Heart right ventricle (tissue), 16 donors: ENCODE results near the gene NCKAP5. TPM values are rescaled to one million over a fixed set of nuclear protein-coding genes. Genes with fewer than 3 reads are reported as not detected.

Experiments used
- ATAC-seq, 8 donors: fragments of 200-7000 bp; cut with Tn5 transposase; one replicate each; pipeline ENCODE4 v1.9.1; 2020; ENCODE audit warnings: mild to moderate bottlenecking in 8 of 8, moderate library complexity in 8 of 8, moderate number of reproducible peaks in 1 of 8
- DNase-seq, 2 donors: peaks; one replicate each; pipeline ENCODE4 v3.0.0-alpha.2; 2020
- H3K27ac ChIP-seq, 10 donors: fragments of 200-600 bp; sonication (generic) in 2 of 10; one replicate each; pipeline versions ENCODE4 v1.5.0 to v1.8.0; 2020 to 2022; ENCODE audit warnings: mild to moderate bottlenecking in 3 of 10
- H3K27me3 ChIP-seq, 7 donors: fragments of 200-600 bp; one replicate each; pipeline ENCODE4 v1.8.0; 2021 to 2022; ENCODE audit warnings: mild to moderate bottlenecking in 2 of 7
- H3K36me3 ChIP-seq, 9 donors: fragments of 200-600 bp; sonication (generic) in 1 of 9; one replicate each; pipeline versions ENCODE4 v1.5.0 to v1.8.0; 2020 to 2022; ENCODE audit warnings: mild to moderate bottlenecking in 2 of 9
- H3K4me1 ChIP-seq, 9 donors: fragments of 200-600 bp; sonication (generic) in 1 of 9; one replicate each; pipeline versions ENCODE4 v1.5.0 to v1.8.0; 2020 to 2022; ENCODE audit warnings: mild to moderate bottlenecking in 4 of 9
- H3K4me3 ChIP-seq, 10 donors: fragments of 200-600 bp; sonication (generic) in 2 of 10; one replicate each; pipeline versions ENCODE4 v1.5.0 to v1.8.0; 2020 to 2022; ENCODE audit warnings: mild to moderate bottlenecking in 7 of 10, moderate library complexity in 2 of 10
- H3K9me3 ChIP-seq, 11 donors: fragments of 200-600 bp in 10 of 11; sonication (generic) in 2 of 11; one replicate each; pipeline versions ENCODE4 v1.5.0 to v1.8.0; 2013 to 2022; ENCODE audit warnings: mild to moderate bottlenecking in 2 of 11, control low read depth in 1 of 11, moderate library complexity in 1 of 11
- WGBS, 2 donors: extraction: QIAGEN DNeasy Blood & Tissue Kit; methylation state at CpG; one replicate each; pipeline ENCODE4 v1.1.7; 2013; ENCODE audit warnings: inconsistent platforms in 1 of 2; 5-methylcytosine and 5-hydroxymethylcytosine counted together
- intact Hi-C, 10 donors: fragments of 100-400 bp; cut with DNase I; formaldehyde crosslinking; loops; one replicate each; pipeline versions ENCODE4 v1.11.1 to v1.14.2; 2022
- polyA plus RNA-seq, 2 donors: library from polyadenylated mRNA; stranded (reverse); fragments of 200-250 nt; gene quantifications; one replicate each; pipeline ENCODE4 v1.2.3, GENCODE V29; 2013
- total RNA-seq, 10 donors: library from RNA; stranded (reverse); fragmentation: NEBNext Ultra II Directional in 3 of 10; extraction: Animal tissue kit (Norgen Biotek cat#: 25700) in 3 of 10; gene quantifications; one replicate each; pipeline versions ENCODE4 v1.2.1 to v1.2.4, GENCODE V29; 2021 to 2023
- TF ChIP-seq, protein P1 (sequence below), 9 donors: fragments of 200-600 bp; sonication (generic) in 2 of 9; IDR thresholded peaks; one replicate each; pipeline versions ENCODE4 v1.5.0 to v1.8.0; 2021 to 2022; ENCODE audit warnings: antibody characterized with exemption in 9 of 9, mild to moderate bottlenecking in 5 of 9, moderate library complexity in 1 of 9
- donor health status: Arrhythmogenic right ventricular cardiomyopathy.
- donor health status: ischemic (EF 13 %, LVEDD 7.1; RV severe dilation, severe dysfunction).
- donor health status: healthy with polysubstance abuse.
- donor health status: DM: no; HTN: yes; CAD: no.
- donor health status: DM: no; HTN: no; CAD: no.
- donor health status: ischemic (EF 25% LVEDD 6.9; RV normal size, moderate dysfunction).
- donor health status: ischemic (EF 25% LVEDD 5.7; RV mildly dilated, moderate dysfunction).
- donor health status: healthy.
- donor health status: DM: yes; HTN: yes; CAD: no.
- donor health status: Ischemic cardiomyopathy.
- donor health status: ischemic (EF 35%, LVEDD 5.7; RV mildly dilated, moderate dysfunction).
- donor health status: nonischemic (EF 11% LVEDD 7.7; RV severe dilation, severe dysfunction).
- donor health status: DM: yes; HTN: yes; CAD: no.
- donor health status: PGD.
- donor health status: ischemic (EF 29% LVEDD 5.4; RV normal size, mild dysfunction).
- donor health status: nonischemic (EF 23%, LVEDD 6.1; RV moderate dilation, normal function).

The NCKAP5 gene
- total and polyA plus RNA-seq, 12 donors: 0.57 to 11.7 (median 6.2) TPM

DNA sequence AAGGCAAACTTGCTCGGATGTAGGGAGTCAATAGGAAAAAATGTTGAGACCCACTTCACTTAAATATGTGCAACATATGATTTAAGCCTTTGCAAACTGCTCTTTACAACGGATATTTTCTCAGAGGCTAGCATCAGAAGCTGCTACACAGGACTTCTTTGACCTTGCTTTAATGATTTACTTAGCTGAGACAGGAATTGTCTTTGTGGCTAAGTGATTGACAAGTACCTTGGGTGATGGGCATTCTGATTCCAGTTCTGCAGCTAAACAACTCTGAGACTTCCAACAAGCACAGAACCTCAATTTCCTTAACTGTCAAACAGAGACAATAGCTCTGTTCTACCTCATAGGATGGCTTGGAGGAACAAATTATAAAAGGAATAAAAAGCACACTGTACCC is 150.2 kb downstream of the NCKAP5 start:
- H3K27me3 ChIP-seq: no peaks in the 10 kb centered on the region
- intact Hi-C loops: loop anchor here in 1 of 10 donors (10.0 kb wide), 1 partner anchor 133 kb away; no protein-coding TSS in a partner anchor

DNA sequence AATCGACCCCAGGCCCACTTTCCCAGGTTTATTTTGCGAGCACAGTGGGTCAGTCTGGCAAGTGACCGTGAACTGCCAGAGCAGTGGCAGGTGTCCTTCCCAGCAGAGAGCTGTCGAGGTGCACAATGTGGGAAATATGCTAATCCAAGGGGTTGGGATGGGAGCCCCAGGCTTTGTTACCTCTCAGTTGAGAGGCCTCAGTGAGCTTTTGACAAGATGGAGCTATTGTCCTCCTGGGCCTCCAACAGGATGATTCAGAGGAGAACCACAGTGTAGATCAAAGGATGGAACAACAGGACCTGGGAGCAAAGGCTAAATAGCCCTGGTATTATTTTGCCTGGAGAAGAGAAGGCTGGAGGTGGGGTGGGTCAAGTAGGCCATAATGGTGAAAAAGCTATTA is 150.8 kb downstream of the NCKAP5 start:
- no peaks in the 10 kb centered on the region for H3K36me3 ChIP-seq
- no peak overlapping the region for H3K4me3 ChIP-seq
- no peak overlapping the region for H3K27ac ChIP-seq
- TF ChIP-seq, protein P1, sequence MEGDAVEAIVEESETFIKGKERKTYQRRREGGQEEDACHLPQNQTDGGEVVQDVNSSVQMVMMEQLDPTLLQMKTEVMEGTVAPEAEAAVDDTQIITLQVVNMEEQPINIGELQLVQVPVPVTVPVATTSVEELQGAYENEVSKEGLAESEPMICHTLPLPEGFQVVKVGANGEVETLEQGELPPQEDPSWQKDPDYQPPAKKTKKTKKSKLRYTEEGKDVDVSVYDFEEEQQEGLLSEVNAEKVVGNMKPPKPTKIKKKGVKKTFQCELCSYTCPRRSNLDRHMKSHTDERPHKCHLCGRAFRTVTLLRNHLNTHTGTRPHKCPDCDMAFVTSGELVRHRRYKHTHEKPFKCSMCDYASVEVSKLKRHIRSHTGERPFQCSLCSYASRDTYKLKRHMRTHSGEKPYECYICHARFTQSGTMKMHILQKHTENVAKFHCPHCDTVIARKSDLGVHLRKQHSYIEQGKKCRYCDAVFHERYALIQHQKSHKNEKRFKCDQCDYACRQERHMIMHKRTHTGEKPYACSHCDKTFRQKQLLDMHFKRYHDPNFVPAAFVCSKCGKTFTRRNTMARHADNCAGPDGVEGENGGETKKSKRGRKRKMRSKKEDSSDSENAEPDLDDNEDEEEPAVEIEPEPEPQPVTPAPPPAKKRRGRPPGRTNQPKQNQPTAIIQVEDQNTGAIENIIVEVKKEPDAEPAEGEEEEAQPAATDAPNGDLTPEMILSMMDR (IDR thresholded peaks at IDR 0.05): no peak
- ATAC-seq (no peak), DNase-seq (no peak)
- intact Hi-C loops: loop anchor here in 1 of 10 donors (10.0 kb wide), 1 partner anchor 133 kb away; no protein-coding TSS in a partner anchor
- no peaks in the 10 kb centered on the region for H3K27me3 ChIP-seq
- 86 to 88% methylated on average over 4 of the region's 4 CpGs for WGBS, 2 donors
- H3K9me3 ChIP-seq: no peaks in the 10 kb centered on the region
- peaks cover 0 to 43% (median 19%) of the 10 kb centered on the region in 9 donors for H3K4me1 ChIP-seq

More for the DNA sequence above, 150.2 kb downstream of the NCKAP5 start:
- TF ChIP-seq, protein P1 (IDR thresholded peaks at IDR 0.05): no peak
- Histone ChIP-seq H3K4me3 (no peak overlapping the region), H3K36me3 (no peaks in the 10 kb centered on the region), H3K9me3 (no peaks in the 10 kb centered on the region), H3K27ac (no peak overlapping the region), H3K4me1 (peaks cover 0 to 48% (median 19%) of the 10 kb centered on the region in 9 donors)
- DNase-seq (no peak), ATAC-seq (no peak)
- WGBS, 2 donors: 85 to 96% methylated on average over 2 of the region's 2 CpGs

DNA sequence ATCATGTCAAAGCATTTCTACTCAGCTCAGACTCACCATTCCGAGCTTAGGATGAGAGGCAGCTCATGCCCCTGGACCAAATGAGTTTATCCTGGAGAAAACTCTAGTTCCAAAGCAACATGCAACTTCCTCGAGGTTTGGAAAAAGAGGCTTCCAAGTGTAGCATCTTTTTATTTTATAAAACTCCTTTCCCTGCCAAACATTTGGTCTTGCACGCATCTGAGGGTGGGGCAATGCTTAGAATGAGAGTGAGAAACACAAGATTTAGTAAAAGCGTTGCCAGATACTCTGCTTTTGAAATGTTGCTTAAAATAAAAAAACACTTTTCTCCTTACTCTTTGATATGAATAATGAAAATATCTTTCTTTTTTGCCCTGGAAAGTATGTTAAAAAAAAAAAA is 151.5 kb downstream of the NCKAP5 start:
- DNase-seq (no peak), ATAC-seq (no peak)
- intact Hi-C loops: loop anchor here in 1 of 10 donors (10.0 kb wide), 1 partner anchor 132 kb away; no protein-coding TSS in a partner anchor
- no peak overlapping the region for H3K27ac ChIP-seq
- WGBS, 2 donors: 67 to 77% methylated on average over 4 of the region's 4 CpGs
- TF ChIP-seq, protein P1 (IDR thresholded peaks at IDR 0.05): no peak
- H3K4me1 ChIP-seq: peaks cover 0 to 36% (median 19%) of the 10 kb centered on the region in 9 donors
- no peaks in the 10 kb centered on the region for H3K36me3 ChIP-seq
- H3K4me3 ChIP-seq: no peak overlapping the region
- H3K27me3 ChIP-seq: no peaks in the 10 kb centered on the region
- H3K9me3 ChIP-seq: no peaks in the 10 kb centered on the region

- WGBS, 2 donors: 57 to 63% methylated on average over 2 of the region's 2 CpGs
- intact Hi-C loops: loop anchor here in 1 of 10 donors (10.0 kb wide), 1 partner anchor 131 kb away; no protein-coding TSS in a partner anchor
- no peaks in the 10 kb centered on the region for H3K9me3 ChIP-seq
Measured at GRCh38 chr2:133416146-133416545, 152.1 kb downstream of the NCKAP5 start.

More at GRCh38 chr2:133416146-133416545, 152.1 kb downstream of the NCKAP5 start:
- Histone ChIP-seq H3K27ac (no peak overlapping the region), H3K4me1 (peaks cover 0 to 30% (median 19%) of the 10 kb centered on the region in 9 donors), H3K27me3 (no peaks in the 10 kb centered on the region), H3K36me3 (no peaks in the 10 kb centered on the region), H3K4me3 (no peak overlapping the region)
- ATAC-seq: no peak
- TF ChIP-seq, protein P1 (IDR thresholded peaks at IDR 0.05): no peak
- DNase-seq: no peak
